KG1 (cell line): Measurements from ENCODE around the gene CACNA1D.

Source experiments
- DNase-seq: peaks from one replicate; lab custom pipeline; 2025; lab: John Stamatoyannopoulos, UW

The CACNA1D gene

DNA sequence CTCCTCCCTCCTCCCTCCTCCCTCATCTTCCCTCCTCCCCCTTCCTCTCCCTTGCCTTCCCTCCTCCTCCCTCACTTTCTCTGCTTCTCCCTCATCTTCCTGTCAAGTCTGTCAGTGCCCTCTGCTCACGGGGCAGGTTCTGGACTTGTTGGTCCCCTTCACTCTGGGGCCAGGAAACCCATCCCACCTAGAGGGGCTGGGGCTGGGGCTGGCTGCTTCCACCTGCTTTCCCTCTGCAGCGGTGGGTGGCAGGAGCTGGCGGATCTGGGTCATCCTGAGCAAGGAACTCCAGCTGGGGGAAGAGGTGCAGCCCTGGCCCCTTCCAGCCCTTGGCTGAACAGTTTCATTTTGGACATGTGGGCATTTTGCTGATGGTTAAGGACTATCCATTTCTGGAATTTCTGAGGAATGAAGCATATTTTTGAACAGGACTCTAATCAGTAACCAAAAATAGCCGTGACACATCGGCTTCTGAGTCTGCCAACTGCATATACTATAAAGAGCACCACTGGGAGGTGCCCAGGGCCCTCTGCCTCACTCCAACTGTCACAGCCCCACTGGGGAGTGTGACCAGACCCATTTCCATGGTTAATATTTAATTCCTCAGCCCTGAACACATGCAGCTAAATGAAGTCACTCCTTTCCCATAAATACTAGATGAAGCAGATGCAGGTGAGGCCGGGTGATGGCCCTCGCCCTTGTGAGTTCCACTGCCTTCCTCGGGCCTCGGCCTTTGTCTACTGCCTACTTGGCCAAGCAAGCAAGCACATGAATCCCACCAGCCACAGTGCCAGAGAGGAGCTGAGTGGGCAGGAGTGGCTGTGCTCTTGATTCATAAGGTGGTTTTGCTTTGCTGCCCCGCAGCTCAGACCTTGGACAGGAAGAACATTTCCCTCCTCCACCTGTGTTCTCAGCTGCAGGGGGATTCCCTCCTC lies 312.0 kb downstream of the CACNA1D start:
- DNase-seq = no peak

DNA sequence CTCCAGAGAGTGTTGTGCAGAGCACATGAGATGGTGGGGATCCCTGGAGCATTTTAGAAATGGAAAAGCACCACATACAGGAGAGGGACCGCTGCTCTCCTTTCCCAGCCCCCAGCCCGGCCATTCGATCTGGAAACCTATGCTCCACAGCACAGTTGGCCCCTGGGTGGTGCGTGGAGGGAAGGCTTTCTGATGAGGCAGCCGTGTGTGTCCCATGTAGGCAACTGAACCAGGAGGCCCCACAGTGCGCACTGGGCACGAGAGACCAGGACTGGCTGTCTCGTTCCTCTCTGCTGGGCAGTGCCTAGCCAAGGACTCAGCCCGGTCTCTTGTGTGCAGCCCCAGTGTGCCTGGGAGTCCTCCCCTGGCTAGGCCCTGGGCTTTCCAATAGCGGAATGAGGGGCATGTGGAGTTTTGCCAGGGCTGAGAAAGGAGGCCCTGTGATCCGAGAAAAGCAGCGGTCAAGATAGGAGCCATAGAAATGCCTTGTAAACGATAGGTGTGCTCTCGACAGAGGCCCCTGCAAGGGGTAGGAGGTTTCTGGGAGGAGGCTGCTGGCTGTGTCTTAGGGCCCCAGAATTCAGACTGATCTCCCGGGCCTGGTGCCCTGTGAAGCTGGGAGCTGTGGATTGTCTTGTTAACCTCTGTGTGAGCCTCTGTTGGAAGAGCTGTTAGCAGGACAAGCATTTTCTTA lies 312.9 kb downstream of the CACNA1D start:
- no peak for DNase-seq

DNA sequence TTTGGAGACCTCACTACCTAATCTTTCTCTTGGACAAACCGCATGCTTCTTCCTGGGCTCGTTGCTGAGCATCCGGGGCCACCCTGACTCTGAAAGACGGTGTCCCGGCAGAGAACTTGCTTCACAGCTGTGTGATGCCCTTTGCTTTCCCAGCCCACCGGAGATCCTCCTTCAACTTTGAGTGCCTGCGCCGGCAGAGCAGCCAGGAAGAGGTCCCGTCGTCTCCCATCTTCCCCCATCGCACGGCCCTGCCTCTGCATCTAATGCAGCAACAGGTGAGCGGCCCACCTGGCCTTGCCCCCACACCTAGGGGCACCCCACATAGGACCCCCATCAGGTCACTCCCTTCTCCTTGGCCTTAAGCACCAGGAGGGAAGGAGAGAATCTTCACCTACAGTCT lies 314.1 kb downstream of the CACNA1D start:
- no peak for DNase-seq

DNA sequence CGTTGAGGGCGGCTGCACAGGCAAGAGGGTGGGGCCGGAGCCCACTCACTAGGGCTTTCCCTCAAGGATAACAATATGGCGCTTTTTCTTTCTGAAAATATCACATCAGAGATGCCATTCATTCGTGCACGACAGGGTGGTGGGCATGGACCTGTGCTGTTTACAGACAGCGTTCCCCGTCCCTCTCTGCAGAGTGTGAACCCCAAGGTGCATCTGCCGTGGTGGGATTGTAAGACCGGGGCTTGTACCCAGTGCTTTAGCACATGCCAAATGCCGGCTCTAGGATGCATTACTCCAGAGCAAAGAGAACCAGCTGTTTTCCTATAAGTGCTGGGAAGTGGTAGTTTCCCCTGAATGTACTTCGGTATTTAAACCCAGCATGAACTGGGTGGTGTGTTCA lies 314.9 kb downstream of the CACNA1D start:
- DNase-seq = no peak

DNA sequence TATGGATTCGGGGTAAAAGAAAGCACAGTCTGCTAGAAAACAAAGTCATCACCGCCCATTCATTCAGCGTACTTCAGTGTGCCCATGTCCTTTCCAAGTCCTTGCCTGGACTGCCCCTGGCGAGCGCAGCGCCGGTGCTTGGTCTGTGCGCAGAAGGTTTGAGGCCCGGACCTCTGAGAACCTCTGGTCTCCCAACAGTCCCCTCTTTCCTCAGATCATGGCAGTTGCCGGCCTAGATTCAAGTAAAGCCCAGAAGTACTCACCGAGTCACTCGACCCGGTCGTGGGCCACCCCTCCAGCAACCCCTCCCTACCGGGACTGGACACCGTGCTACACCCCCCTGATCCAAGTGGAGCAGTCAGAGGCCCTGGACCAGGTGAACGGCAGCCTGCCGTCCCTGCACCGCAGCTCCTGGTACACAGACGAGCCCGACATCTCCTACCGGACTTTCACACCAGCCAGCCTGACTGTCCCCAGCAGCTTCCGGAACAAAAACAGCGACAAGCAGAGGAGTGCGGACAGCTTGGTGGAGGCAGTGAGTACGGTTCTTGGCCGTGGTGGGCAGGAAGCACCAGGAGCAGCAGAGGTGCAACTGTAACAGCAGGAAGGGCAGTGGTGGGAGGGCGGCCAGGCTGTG lies 315.5 kb downstream of the CACNA1D start:
- DNase-seq = no peak

DNA sequence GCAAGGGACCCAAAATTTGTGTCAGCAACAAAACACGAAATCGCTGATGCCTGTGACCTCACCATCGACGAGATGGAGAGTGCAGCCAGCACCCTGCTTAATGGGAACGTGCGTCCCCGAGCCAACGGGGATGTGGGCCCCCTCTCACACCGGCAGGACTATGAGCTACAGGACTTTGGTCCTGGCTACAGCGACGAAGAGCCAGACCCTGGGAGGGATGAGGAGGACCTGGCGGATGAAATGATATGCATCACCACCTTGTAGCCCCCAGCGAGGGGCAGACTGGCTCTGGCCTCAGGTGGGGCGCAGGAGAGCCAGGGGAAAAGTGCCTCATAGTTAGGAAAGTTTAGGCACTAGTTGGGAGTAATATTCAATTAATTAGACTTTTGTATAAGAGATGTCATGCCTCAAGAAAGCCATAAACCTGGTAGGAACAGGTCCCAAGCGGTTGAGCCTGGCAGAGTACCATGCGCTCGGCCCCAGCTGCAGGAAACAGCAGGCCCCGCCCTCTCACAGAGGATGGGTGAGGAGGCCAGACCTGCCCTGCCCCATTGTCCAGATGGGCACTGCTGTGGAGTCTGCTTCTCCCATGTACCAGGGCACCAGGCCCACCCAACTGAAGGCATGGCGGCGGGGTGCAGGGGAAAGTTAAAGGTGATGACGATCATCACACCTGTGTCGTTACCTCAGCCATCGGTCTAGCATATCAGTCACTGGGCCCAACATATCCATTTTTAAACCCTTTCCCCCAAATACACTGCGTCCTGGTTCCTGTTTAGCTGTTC lies 316.9 kb downstream of the CACNA1D start:
- DNase-seq = no peak

DNA sequence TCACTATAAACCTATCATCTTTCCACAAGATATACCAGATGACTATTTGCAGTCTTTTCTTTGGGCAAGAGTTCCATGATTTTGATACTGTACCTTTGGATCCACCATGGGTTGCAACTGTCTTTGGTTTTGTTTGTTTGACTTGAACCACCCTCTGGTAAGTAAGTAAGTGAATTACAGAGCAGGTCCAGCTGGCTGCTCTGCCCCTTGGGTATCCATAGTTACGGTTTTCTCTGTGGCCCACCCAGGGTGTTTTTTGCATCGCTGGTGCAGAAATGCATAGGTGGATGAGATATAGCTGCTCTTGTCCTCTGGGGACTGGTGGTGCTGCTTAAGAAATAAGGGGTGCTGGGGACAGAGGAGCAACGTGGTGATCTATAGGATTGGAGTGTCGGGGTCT lies 318.0 kb downstream of the CACNA1D start:
- DNase-seq = no peak

DNA sequence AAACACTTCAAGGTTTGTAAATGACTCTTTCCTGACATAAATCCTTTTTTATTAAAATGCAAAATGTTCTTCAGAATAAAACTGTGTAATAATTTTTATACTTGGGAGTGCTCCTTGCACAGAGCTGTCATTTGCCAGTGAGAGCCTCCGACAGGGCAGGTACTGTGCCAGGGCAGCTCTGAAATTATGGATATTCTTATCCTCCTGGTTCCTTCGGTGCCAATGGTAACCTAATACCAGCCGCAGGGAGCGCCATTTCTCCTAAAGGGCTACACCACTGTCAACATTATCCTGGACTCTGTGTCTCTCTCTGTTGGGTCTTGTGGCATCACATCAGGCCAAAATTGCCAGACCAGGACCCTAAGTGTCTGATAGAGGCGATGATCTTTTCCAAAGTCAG lies 318.8 kb downstream of the CACNA1D start:
- DNase-seq = no peak

DNA sequence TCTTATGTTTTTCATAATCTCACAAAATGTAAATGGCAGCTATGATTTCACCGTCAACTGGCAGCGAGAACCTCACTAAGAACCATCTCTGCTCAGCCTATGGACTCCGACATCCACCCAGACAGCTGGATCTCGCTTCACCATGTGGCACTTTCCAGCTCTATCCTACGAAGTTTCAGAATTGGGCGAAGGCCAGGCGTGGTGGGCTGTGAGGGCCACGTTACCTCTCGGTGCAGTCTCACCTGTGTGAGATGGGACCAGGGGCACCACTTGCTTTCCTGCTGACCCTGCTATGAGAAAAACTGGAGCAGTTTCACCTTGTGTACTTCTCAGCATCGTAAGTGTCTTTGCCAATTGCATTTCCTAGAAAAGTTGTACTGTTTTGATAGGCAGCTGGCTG lies 319.5 kb downstream of the CACNA1D start:
- no peak for DNase-seq

DNA sequence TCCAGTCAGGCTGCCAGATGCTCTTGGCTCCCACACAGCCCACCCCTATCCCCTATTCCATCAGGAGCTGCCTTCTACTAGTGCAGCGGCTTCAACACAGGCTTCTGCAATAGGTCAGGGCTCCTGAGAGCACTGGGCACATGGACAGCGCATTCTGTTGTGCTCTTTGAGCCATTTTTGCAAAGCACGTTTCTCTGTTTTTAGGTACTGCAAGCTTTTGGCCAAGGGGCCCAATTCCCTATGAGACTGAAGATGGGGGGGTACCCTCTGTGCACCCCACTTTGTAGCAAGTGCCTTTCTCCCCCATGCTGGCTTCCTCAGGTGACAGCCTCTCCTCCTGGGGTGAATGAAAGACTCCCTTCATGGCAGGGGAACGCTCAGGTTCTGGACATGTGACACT lies 320.7 kb downstream of the CACNA1D start:
- DNase-seq = no peak

DNA sequence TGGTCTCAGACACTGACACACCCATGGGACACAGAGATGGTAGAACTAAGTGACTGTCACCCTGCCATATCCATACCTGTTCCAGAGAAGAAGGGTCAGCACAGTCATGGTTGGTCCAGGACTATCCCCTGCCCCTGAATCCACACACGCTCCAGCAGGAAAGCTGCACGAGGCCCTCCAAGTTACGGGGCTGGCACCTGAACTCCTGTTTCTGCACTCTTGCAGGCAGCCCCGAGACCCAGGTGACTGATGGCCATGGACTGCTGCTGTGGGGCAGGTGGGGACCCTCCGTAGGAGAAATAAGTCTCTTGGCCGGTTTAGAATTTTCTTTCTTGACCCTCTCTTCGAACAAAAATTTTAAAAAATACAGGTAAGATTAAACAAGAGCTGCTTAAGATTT lies 321.2 kb downstream of the CACNA1D start:
- DNase-seq = no peak

DNA sequence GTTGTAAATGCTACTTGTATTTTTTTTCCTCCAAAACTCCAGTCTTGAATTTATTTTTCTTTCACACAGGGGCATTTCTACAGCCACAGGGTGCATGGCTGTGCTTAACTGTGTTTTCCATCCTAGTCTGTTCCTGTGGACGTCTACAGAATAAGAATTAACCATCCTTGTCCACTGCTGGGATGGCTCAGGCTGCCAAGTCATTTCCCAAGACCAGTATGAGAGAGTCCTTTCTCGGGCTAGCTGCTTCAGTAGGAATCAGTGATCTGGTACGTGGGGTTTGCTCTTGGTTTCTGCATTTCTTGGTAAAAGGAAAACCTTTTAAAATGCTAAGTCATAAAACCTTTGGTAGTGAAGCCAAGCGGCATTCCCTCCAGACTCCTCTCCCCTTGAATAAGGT lies 322.0 kb downstream of the CACNA1D start:
- no peak for DNase-seq

DNA sequence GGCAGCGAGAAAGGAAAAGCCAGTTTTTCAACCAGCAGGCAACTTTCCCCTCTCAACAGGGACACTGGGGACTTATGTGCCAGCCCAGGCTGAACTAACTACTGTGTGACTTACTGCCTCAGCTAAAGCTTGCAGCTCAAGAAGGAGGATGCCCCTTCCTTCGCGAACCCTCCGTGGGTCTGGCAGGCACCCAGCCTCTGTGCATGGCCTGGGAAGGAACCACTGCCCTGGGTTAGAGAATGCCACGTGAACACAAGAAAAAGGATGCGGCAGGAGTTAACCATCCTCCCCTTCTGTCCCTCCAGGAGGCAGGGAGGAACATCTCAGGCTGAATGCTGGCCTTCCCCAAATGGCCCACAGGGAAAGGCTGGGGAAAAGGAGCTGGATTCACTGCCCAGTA lies 322.8 kb downstream of the CACNA1D start:
- DNase-seq = no peak

DNA sequence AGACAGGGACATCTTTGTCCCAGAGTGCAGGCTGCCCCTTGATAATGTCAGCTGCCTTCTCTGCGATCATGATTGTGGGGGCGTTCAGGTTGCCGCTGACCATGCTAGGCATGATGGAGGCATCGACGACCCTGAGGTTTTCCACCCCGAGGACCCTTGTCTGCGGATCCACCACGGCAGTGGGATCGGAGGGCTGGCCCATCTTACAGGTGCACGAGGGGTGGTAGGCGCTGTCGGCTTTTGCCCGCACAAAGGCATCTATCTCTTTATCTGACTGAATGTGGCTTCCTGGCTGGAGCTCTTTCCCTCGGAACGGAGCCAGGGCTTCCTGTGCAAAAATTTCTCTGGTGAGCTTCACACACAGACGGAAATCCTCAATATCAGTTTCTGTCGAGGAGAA lies 323.4 kb downstream of the CACNA1D start:
- DNase-seq = no peak

DNA sequence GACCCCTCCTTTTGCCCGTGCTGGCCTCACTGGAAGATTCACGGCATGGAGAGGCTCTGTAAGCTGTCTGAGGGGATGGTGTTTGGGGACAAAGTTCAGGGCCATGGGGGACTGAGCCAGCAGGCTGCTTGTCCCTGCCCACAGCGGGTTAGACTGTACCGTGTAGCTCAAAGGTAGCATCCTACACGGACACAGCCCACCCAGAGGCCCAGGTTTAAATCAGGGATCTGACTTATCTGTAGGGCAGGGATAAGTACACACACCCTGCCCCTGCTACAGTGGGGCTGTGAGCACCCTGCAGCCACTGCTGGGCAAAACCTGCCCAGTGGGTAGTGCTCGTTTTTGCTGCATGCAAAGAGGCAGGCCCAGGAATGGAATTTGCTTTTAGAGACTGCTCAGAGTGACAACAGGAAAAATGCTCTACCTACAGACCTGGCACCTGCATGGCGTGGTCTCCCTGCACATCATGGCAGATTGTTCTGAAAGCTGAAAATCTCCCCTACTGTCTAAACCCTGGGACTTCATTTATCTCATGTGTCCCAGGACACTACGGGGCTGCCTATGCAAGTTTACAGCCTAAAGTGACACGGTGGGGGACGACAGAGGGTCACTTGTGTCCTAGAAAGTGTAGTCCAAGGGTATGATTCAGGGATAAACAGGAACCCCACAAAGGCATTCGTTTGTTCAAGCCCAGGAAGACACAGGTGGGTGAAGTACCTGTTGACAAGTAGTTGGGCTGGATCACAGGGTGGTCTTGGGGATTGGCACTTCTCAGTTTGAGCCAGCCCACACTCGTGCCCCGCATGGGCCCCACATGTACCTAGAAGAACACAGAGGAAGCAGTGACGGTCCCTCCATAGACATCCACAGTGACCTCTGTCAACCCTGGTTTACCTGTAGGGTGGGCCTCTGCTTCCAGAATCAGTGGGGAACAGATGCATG lies 324.1 kb downstream of the CACNA1D start:
- DNase-seq = no peak

DNA sequence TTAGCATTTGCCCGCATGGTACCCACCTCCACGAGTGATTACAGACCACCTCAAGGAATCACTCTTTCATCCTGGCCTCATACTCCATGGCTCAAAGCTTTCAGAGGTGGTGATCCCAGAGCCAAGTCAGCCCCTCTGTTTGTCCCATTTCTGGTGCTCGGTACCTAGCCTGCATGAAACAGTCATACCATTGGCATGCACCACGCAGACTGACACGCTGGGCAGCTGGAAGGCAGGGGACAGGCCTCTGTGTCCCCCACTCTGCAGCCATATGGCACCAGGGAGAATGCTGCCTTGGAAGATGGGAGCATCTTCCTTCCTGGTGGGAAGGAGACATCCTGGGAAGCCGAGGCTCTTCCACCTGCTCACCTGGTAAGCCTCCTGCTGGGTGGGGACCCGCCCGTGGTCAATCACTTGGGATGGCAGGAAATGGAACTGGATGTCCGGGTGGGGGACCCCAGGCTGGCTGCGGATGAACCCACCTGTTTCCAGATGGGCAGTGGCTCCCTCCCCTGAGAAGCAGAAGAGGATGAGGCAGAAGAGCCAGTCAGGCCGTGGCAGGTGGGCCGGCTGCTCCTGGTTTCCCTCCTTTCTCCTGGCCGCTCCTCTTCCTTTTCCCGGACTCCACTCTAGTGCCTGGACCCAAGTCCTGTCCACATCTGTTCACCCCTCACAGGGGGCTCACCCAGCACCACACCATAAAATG lies 324.9 kb downstream of the CACNA1D start:
- DNase-seq = no peak

DNA sequence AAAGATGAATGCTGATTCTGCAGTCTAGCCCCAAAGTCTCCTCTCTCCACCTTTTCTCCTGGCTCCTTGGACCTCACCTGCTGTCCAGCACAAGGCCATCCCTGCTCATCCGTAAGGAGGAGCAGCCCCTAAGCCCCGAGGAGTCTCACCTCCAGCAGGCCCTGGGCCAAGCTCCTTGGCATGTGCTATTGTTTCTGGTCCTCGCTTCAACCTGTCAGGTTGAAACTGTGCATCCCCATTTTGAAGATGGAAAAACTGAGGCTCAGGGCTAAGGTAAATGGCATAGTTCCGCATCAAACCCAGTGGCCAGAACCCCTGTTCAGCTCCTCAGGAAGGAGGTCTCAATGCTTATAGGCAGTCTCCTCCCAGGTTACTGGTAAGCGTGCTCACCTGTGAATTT lies 325.7 kb downstream of the CACNA1D start:
- DNase-seq = no peak

DNA sequence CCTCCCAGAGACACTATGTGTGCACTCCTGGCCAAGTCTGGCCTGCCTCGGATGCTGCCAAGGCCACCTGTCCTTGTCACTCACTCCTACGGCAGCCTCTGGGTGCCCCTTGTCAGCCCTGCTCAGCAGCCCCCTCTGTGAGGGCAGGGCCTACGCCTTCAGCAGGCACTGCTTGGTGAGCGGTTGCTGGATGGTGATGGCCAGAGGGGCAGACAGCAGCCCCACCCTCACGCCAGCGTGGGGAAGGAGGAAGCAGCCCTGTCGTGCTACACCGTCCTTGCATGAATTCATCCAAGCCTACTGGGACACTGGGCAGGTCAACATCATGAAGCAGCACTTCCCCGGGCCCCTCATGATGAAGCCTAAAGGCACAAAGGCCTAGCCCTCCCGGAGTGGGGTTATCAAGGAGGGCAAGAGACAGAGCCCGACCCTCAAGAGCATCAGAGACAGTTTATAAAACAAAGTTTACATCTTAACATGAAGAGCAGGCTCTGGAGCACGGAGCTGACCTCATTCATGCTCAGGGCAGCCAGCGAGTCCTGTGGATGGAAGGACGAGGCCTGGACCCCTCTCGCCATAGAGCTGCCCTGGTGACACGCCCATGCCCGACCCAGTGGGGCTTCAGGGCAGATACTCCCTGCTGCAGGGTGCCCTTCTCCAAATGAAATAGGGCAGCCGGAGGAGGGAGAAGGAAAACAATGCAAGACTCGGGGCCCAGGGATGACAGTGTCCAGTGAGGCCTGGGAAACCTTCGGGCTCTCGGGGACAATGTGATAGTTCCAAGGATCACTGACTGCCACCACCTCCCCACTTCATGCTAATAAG lies 326.6 kb downstream of the CACNA1D start:
- no peak for DNase-seq

DNA sequence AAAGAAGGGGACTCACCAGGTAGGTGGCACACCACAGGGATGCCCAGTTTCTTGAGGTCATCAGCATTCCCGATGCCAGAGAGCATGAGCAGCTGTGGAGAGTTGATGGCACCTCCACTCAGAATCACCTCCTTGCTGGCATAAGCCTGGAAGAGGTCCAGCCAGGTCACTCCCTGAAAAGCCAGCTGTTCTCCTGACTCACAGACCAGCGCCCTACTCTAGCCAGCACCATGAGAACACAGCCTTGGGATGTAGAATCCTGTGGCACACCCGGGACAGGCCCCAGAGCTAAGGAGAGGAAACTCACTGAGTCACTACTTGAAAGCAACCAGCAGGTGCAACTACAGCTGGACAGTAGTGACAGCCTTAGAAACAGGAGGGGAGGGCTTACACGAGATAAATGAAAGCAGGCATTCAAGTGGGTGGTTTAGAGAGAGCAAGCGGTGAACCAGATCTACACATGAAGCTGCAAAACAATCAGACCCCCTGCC lies 327.3 kb downstream of the CACNA1D start:
- no peak for DNase-seq
